Loucy (cell line): ENCODE data around the gene PVALEF.

ENCODE experiments used
- EZH2phosphoT487 ChIP-seq: fragments of 200-600 bp; IDR thresholded peaks from 2 replicates; pipeline ENCODE4 v1.6.1; 2018; ENCODE audit warnings: antibody characterized with exemption, mild to moderate bottlenecking, moderate library complexity, borderline replicate concordance
- TF ChIP-seq, protein P1 (sequence below): fragments of 200-600 bp; sonication (generic); conservative IDR thresholded peaks from 2 replicates; pipeline ENCODE4 v1.5.1; 2014; ENCODE audit warnings: mild to moderate bottlenecking, antibody characterized with exemption, low read length

DNA sequence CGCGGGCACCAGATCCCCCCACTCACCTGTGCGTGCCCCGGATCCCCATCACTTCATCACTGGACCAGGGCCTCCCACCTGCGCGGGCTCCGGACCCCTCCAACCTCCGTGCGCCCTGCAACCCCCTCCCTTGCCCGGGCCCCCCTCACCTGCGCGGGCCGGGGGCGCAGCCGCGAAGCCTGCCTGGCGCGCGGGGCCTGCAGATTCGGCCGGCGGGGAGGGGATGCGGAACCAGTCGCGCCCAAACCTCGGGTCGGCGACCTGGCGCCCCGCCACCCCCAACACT lies 57.3 kb downstream of the PVALEF start:
- TF ChIP-seq, protein P1, sequence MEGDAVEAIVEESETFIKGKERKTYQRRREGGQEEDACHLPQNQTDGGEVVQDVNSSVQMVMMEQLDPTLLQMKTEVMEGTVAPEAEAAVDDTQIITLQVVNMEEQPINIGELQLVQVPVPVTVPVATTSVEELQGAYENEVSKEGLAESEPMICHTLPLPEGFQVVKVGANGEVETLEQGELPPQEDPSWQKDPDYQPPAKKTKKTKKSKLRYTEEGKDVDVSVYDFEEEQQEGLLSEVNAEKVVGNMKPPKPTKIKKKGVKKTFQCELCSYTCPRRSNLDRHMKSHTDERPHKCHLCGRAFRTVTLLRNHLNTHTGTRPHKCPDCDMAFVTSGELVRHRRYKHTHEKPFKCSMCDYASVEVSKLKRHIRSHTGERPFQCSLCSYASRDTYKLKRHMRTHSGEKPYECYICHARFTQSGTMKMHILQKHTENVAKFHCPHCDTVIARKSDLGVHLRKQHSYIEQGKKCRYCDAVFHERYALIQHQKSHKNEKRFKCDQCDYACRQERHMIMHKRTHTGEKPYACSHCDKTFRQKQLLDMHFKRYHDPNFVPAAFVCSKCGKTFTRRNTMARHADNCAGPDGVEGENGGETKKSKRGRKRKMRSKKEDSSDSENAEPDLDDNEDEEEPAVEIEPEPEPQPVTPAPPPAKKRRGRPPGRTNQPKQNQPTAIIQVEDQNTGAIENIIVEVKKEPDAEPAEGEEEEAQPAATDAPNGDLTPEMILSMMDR: no peak
- no peak for TF ChIP-seq EZH2phosphoT487
